HepG2 (cell line): Measurements from ENCODE around the gene MTCL1. TPM values are rescaled to one million over a fixed set of nuclear protein-coding genes. Genes with fewer than 3 reads are reported as not detected.

ENCODE experiments used
- ATAC-seq: fragments of 200-7000 bp; cut with Tn5 transposase; 3 replicates; pipeline ENCODE4 v1.9.1; 2020; ENCODE audit warnings: mild to moderate bottlenecking, moderate library complexity
- BruUV-seq: library from RNA; stranded (reverse); fragments of 400-500 nt; replicated peaks from 2 replicates; lab custom pipeline; 2021; lab: Mats Ljungman, UMichigan
- CTCF ChIA-PET: fragments of 300-600 bp; formaldehyde crosslinking; extraction: SDS; loops from one replicate; lab custom pipeline; 2021; ENCODE audit warnings: low total read pairs, inconsistent platforms, low intra/inter-chr PET ratio; lab: Yijun Ruan, JAX
- POLR2A ChIA-PET: fragments of 350-600 bp; sonication (Branson Sonifier 250); formaldehyde crosslinking; loops from one replicate; lab custom pipeline; 2020; ENCODE audit warnings: antibody characterized with exemption, inconsistent platforms; lab: Yijun Ruan, JAX
- DNase-seq: peaks from one replicate; pipeline ENCODE4 v3.0.0-alpha.2; 2015; ENCODE audit warnings: low spot score
- FAIRE-seq: peaks from 3 replicates; lab custom pipeline; 2011; peaks lifted over from hg19 to GRCh38; lab: Jason Lieb, UNC
- H2AFZ ChIP-seq: one replicate; pipeline ENCODE4 v1.6.1; 2011; ENCODE audit warnings: low read length, inconsistent platforms
- H3K27ac ChIP-seq: fragments of 300-600 bp; 3 replicates; pipeline ENCODE4 v1.8.0; 2011; ENCODE audit warnings: mixed run types, mild to moderate bottlenecking, mixed read lengths, low read length, inconsistent platforms; ENCODE audit not compliant: insufficient read depth; ENCODE audit errors: extremely low read length
- H3K27me3 ChIP-seq, 2 experiments: fragments of 200-600 bp in 1 of 2; 2 replicates in 1 of 2; 3 replicates in 1 of 2; pipeline versions ENCODE4 v1.6.0 to v1.8.0; 2011; ENCODE audit warnings: low read length in 2 of 2, mild to moderate bottlenecking in 2 of 2, moderate library complexity in 2 of 2, inconsistent platforms in 1 of 2; ENCODE audit not compliant: insufficient read depth in 2 of 2, control insufficient read depth in 1 of 2
- H3K36me3 ChIP-seq, 2 experiments: fragments of 200-600 bp in 1 of 2; replicated peaks in 1 of 2; 2 replicates in 1 of 2; 3 replicates in 1 of 2; pipeline versions ENCODE4 v1.5.1 to v1.8.0; 2011; ENCODE audit warnings: low read length in 2 of 2, inconsistent platforms in 1 of 2; ENCODE audit not compliant: insufficient read depth in 2 of 2, control insufficient read depth in 1 of 2
- H3K4me1 ChIP-seq: 2 replicates; pipeline ENCODE4 v1.5.1; 2012; ENCODE audit warnings: low read length, inconsistent platforms; ENCODE audit not compliant: insufficient read depth
- H3K4me2 ChIP-seq: 2 replicates; pipeline ENCODE4 v1.6.0; 2011; ENCODE audit warnings: low read depth, low read length, inconsistent platforms
- H3K4me3 ChIP-seq, 3 experiments: fragments of 200-600 bp in 1 of 3; sonication (generic), shearing (Covaris generic) in 1 of 3; replicated peaks in 1 of 3; 2 replicates each; pipeline ENCODE4 v1.5.1; 2011 to 2016; ENCODE audit warnings: low read length in 3 of 3, inconsistent platforms in 2 of 3, low read depth in 2 of 3, mild to moderate bottlenecking in 2 of 3, control low read depth in 1 of 3, mixed read lengths in 1 of 3; ENCODE audit not compliant: insufficient read depth in 1 of 3
- H3K79me2 ChIP-seq: one replicate; pipeline ENCODE4 v1.6.1; 2011; ENCODE audit warnings: low read length, inconsistent platforms; ENCODE audit not compliant: insufficient read depth
- H3K9ac ChIP-seq: 2 replicates; pipeline ENCODE4 v1.6.0; 2011; ENCODE audit warnings: mild to moderate bottlenecking, low read depth, low read length, inconsistent platforms; ENCODE audit not compliant: insufficient read depth
- H3K9me3 ChIP-seq: 2 replicates; pipeline ENCODE4 v1.5.1; 2012; ENCODE audit warnings: mild to moderate bottlenecking, low read length
- H4K20me1 ChIP-seq: 2 replicates; pipeline ENCODE4 v1.6.0; 2011; ENCODE audit warnings: inconsistent platforms, mild to moderate bottlenecking, low read length, moderate library complexity; ENCODE audit not compliant: insufficient read depth
- DMAP1 ChIP-seq: IDR thresholded peaks from 2 replicates; pipeline ENCODE4 v1.6.1; 2016
- DNMT1 ChIP-seq: sonication (generic); formaldehyde crosslinking; IDR thresholded peaks from 2 replicates; pipeline ENCODE4 v1.5.1; 2020; ENCODE audit warnings: mild to moderate bottlenecking, missing genetic modification reagents
- GABPB1 ChIP-seq: IDR thresholded peaks from 2 replicates; pipeline ENCODE4 v1.6.1; 2016; ENCODE audit warnings: mild to moderate bottlenecking, missing genetic modification reagents, moderate library complexity, missing compliant biosample characterization
- HNRNPLL ChIP-seq: fragments of 200-400 bp; formaldehyde crosslinking; IDR thresholded peaks from 2 replicates; pipeline ENCODE4 v1.6.1; 2017; ENCODE audit warnings: mild to moderate bottlenecking, low read depth, low read length; ENCODE audit not compliant: poor library complexity, severe bottlenecking
- KDM1A ChIP-seq: IDR thresholded peaks from 2 replicates; pipeline ENCODE4 v1.6.1; 2016; ENCODE audit warnings: missing compliant biosample characterization
- KLF15 ChIP-seq: sonication (generic); formaldehyde crosslinking; IDR thresholded peaks from 2 replicates; pipeline ENCODE4 v1.8.1; 2023; ENCODE audit warnings: borderline replicate concordance, mild to moderate bottlenecking, inconsistent platforms, missing genetic modification reagents, mixed read lengths
- NCOA1 ChIP-seq: sonication (generic); formaldehyde crosslinking; IDR thresholded peaks from 2 replicates; pipeline ENCODE4 v1.9.0; 2021; ENCODE audit warnings: missing genetic modification reagents
- RFX1 ChIP-seq: fragments of 450-650 bp; IDR thresholded peaks from 2 replicates; pipeline ENCODE4 v1.6.1; 2017
- RXRB ChIP-seq: IDR thresholded peaks from 2 replicates; pipeline ENCODE4 v1.6.1; 2016; ENCODE audit warnings: borderline replicate concordance, missing genetic modification reagents, missing compliant biosample characterization
- U2AF1 ChIP-seq: fragments of 200-400 bp; formaldehyde crosslinking; optimal IDR thresholded peaks from 2 replicates; pipeline ENCODE3; 2017; ENCODE audit warnings: mild to moderate bottlenecking, low read depth, low read length
- ZFX ChIP-seq: sonication (generic); formaldehyde crosslinking; IDR thresholded peaks from 2 replicates; pipeline ENCODE4 v1.4.0; 2020; ENCODE audit warnings: mild to moderate bottlenecking, low read depth, missing genetic modification reagents, moderate library complexity
- ZNF34 ChIP-seq: sonication (generic); formaldehyde crosslinking; IDR thresholded peaks from 2 replicates; pipeline ENCODE4 v1.4.0; 2020; ENCODE audit warnings: mild to moderate bottlenecking, missing genetic modification reagents, borderline replicate concordance
- ZNF598 ChIP-seq: sonication (generic); formaldehyde crosslinking; IDR thresholded peaks from 2 replicates; pipeline ENCODE4 v1.5.1; 2020; ENCODE audit warnings: mild to moderate bottlenecking, missing genetic modification reagents, borderline replicate concordance
- ZNF782 ChIP-seq: sonication (generic); formaldehyde crosslinking; IDR thresholded peaks from 2 replicates; pipeline ENCODE4 v1.4.0; 2020; ENCODE audit warnings: missing genetic modification reagents, mild to moderate bottlenecking, borderline replicate concordance
- WGBS: methylation state at CpG from one replicate; pipeline ENCODE4 v1.1.6; 2017; ENCODE audit warnings: low lambda C conversion rate; 5-methylcytosine and 5-hydroxymethylcytosine counted together
- in situ Hi-C: cut with HindIII; loops from 2 replicates; pipeline ENCODE4 v1.10.0; 2017; ENCODE audit warnings: low pct_unique_long_range_greater_than_20kb; ENCODE audit not compliant: extremely low pct_ligation_motif_present
- intact Hi-C: fragments of 100-400 bp; cut with micrococcal nuclease; formaldehyde crosslinking; loops from one replicate; pipeline ENCODE4 v1.10.0; 2022; ENCODE audit not compliant: unreplicated experiment
- polyA plus RNA-seq, 8 experiments: library from polyadenylated mRNA; depleted of rRNA in 3 of 8; stranded (reverse) in 7 of 8; unstranded in 1 of 8; fragments of >200 nt; fragmentation: Illumina TruSeq in 4 of 8; extraction: Trizol in 4 of 8; gene quantifications; 2 replicates each; pipeline versions ENCODE4 v1.2.1 to v1.2.3, GENCODE V29; 2011 to 2016; ENCODE audit warnings: low read depth in 4 of 8, missing spikeins in 1 of 8, mixed read lengths in 1 of 8; ENCODE audit not compliant: insufficient read depth in 1 of 8
- total RNA-seq, 5 experiments: library from RNA; depleted of rRNA; stranded (reverse); fragments of >200 nt; fragmentation: Illumina TruSeq; extraction: Trizol; gene quantifications; 2 replicates each; pipeline ENCODE4 v1.2.3, GENCODE V29; 2016; ENCODE audit warnings: low read depth in 1 of 5
- TF ChIP-seq, protein P1 (sequence below): conservative IDR thresholded peaks from 2 replicates; pipeline ENCODE4 v1.6.1; 2018; ENCODE audit warnings: missing genetic modification reagents
- TF ChIP-seq, protein P2 (sequence below): sonication (generic); formaldehyde crosslinking; IDR thresholded peaks from 2 replicates; pipeline ENCODE4 v1.5.0; 2020; ENCODE audit warnings: mild to moderate bottlenecking, missing genetic modification reagents, borderline replicate concordance
- TF ChIP-seq, protein P3 (sequence below): sonication (generic); formaldehyde crosslinking; IDR thresholded peaks from 2 replicates; pipeline ENCODE4 v1.4.0; 2020; ENCODE audit warnings: missing genetic modification reagents
- TF ChIP-seq, protein P4 (sequence below): IDR thresholded peaks from 2 replicates; pipeline ENCODE4 v1.6.1; 2016; ENCODE audit warnings: low read depth

The MTCL1 gene
- total and polyA plus RNA-seq, 2 of the 13 experiments (the other 11 are each of a cell fraction or from before 2014, with no cell fraction given): 3.1 to 3.2 TPM

DNA sequence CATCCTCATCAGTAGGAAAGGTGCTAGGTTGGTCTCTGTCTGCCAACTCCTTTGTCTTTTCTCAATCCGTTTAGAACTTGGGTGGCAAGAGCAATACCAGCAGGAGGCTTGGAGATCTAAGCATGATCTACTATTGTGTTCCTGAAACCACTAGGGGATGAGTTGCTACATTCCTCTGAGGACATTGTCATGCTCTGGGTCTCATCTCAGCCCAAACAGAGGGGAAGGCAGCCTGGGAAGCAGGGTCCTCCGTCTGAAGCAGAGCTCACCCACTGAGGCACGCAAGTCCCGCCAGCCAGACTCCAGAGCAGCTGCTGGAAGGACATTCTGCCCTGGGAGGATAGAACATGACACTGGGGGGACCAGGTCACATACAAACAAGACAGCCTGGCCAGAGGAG lies 162.9 kb downstream of the MTCL1 start:
- FAIRE-seq: no peak
- no peak for TF ChIP-seq RXRB (CRISPR knock-in tag)
- TF ChIP-seq, protein P1, sequence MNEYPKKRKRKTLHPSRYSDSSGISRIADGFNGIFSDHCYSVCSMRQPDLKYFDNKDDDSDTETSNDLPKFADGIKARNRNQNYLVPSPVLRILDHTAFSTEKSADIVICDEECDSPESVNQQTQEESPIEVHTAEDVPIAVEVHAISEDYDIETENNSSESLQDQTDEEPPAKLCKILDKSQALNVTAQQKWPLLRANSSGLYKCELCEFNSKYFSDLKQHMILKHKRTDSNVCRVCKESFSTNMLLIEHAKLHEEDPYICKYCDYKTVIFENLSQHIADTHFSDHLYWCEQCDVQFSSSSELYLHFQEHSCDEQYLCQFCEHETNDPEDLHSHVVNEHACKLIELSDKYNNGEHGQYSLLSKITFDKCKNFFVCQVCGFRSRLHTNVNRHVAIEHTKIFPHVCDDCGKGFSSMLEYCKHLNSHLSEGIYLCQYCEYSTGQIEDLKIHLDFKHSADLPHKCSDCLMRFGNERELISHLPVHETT (CRISPR knock-in tag): no peak
- no peak for TF ChIP-seq DMAP1 (CRISPR knock-in tag)
- TF ChIP-seq, protein P2, sequence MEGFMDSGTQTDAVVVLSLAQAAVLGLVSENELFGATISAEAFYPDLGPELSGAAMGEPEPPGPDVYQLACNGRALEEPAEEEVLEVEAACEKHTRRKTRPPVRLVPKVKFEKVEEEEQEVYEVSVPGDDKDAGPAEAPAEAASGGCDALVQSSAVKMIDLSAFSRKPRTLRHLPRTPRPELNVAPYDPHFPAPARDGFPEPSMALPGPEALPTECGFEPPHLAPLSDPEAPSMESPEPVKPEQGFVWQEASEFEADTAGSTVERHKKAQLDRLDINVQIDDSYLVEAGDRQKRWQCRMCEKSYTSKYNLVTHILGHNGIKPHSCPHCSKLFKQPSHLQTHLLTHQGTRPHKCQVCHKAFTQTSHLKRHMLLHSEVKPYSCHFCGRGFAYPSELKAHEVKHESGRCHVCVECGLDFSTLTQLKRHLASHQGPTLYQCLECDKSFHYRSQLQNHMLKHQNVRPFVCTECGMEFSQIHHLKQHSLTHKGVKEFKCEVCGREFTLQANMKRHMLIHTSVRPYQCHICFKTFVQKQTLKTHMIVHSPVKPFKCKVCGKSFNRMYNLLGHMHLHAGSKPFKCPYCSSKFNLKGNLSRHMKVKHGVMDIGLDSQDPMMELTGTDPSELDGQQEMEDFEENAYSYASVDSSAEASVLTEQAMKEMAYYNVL (CRISPR knock-in tag): no peak
- no peak for TF ChIP-seq NCOA1 (CRISPR knock-in tag)
- TF ChIP-seq ZNF782: no peak
- no peak for TF ChIP-seq ZFX
- no peak for TF ChIP-seq KDM1A
- TF ChIP-seq, protein P3, sequence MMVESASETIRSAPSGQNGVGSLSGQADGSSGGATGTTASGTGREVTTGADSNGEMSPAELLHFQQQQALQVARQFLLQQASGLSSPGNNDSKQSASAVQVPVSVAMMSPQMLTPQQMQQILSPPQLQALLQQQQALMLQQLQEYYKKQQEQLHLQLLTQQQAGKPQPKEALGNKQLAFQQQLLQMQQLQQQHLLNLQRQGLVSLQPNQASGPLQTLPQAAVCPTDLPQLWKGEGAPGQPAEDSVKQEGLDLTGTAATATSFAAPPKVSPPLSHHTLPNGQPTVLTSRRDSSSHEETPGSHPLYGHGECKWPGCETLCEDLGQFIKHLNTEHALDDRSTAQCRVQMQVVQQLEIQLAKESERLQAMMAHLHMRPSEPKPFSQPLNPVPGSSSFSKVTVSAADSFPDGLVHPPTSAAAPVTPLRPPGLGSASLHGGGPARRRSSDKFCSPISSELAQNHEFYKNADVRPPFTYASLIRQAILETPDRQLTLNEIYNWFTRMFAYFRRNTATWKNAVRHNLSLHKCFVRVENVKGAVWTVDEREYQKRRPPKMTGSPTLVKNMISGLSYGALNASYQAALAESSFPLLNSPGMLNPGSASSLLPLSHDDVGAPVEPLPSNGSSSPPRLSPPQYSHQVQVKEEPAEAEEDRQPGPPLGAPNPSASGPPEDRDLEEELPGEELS (CRISPR knock-in tag): no peak
- TF ChIP-seq DNMT1: no peak
- no peak for TF ChIP-seq KLF15 (CRISPR knock-in tag)
- no peak for TF ChIP-seq GABPB1
- TF ChIP-seq, protein P4, sequence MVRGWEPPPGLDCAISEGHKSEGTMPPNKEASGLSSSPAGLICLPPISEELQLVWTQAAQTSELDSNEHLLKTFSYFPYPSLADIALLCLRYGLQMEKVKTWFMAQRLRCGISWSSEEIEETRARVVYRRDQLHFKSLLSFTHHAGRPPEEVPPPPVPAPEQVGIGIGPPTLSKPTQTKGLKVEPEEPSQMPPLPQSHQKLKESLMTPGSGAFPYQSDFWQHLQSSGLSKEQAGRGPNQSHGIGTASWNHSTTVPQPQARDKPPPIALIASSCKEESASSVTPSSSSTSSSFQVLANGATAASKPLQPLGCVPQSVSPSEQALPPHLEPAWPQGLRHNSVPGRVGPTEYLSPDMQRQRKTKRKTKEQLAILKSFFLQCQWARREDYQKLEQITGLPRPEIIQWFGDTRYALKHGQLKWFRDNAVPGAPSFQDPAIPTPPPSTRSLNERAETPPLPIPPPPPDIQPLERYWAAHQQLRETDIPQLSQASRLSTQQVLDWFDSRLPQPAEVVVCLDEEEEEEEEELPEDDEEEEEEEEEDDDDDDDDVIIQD: no peak
- no peak for TF ChIP-seq HNRNPLL
- TF ChIP-seq RFX1: no peak
- TF ChIP-seq ZNF598 (CRISPR knock-in tag): no peak
- no peak for TF ChIP-seq ZNF34 (CRISPR knock-in tag)
- TF ChIP-seq U2AF1: no peak
- TF ChIP-seq, all 625 proteins: peak for 0
- Histone ChIP-seq H3K4me1 (no peaks in the 10 kb centered on the region), H3K79me2 (no peaks in the 10 kb centered on the region), H4K20me1 (no peaks in the 10 kb centered on the region), H3K9me3 (no peaks in the 10 kb centered on the region), H3K9ac (no peak overlapping the region), H3K27me3 (no peaks in the 10 kb centered on the region; a peak in 2 of 5 replicates), H3K4me2 (no peak overlapping the region), H3K27ac (no peak overlapping the region), H3K36me3 (no peaks in the 10 kb centered on the region), H2AFZ (no peak overlapping the region), H3K4me3 (no peak overlapping the region)
- ChIA-PET POLR2A (no interaction called here), CTCF (no interaction called here)
- no TSS peak for BruUV-seq
- DNase-seq (no peak), ATAC-seq (no peak)
- in situ Hi-C loops (no loop called here), intact Hi-C loops (no loop called here)
- WGBS: 44% methylated on average over 4 of the region's 4 CpGs
